Measurements from ENCODE around the gene EFEMP1.

The EFEMP1 gene

GRCh38 chr2:55923091-55923981, at the start of gene EFEMP1:
EFEMP1 (minus strand) TSS chr2:55923782; CDS start chr2:55922440, 1,342 bp downstream.
- no peak for DNase-seq (ENCODE audit: low read depth in 2 of 2, low spot score in 1 of 2)

GRCh38 chr2:55970500-55970899, 46.9 kb upstream of the EFEMP1 start:
- DNase-seq (ENCODE audit: low read depth in 2 of 2, low spot score in 1 of 2) = no peak

GRCh38 chr2:55968941-55969340, 45.4 kb upstream of the EFEMP1 start:
- no peak for DNase-seq (ENCODE audit: low read depth in 2 of 2, low spot score in 1 of 2)

GRCh38 chr2:55966401-55967118, 43.0 kb upstream of the EFEMP1 start:
- no peak for DNase-seq (ENCODE audit: low read depth in 2 of 2, low spot score in 1 of 2)

- DNase-seq (ENCODE audit: low read depth in 2 of 2, low spot score in 1 of 2) = no peak
These were observed 42.4 kb upstream of the EFEMP1 start for GRCh38 chr2:55965966-55966365.

GRCh38 chr2:55965276-55965675, 41.7 kb upstream of the EFEMP1 start:
- DNase-seq (ENCODE audit: low read depth in 2 of 2, low spot score in 1 of 2) = no peak

- DNase-seq (ENCODE audit: low read depth in 2 of 2, low spot score in 1 of 2) = no peak
These were observed 39.3 kb upstream of the EFEMP1 start for GRCh38 chr2:55962915-55963314.

GRCh38 chr2:55961318-55961911, 37.8 kb upstream of the EFEMP1 start:
- no peak for DNase-seq (ENCODE audit: low read depth in 2 of 2, low spot score in 1 of 2)

- no peak for DNase-seq (ENCODE audit: low read depth in 2 of 2, low spot score in 1 of 2)
These were observed 35.2 kb upstream of the EFEMP1 start for GRCh38 chr2:55958756-55959155.

- DNase-seq (ENCODE audit: low read depth in 2 of 2, low spot score in 1 of 2) = no peak
These were observed 33.6 kb upstream of the EFEMP1 start for GRCh38 chr2:55957142-55957541.

- no peak for DNase-seq (ENCODE audit: low read depth in 2 of 2, low spot score in 1 of 2)
These were observed 30.9 kb upstream of the EFEMP1 start for GRCh38 chr2:55954306-55955035.

- DNase-seq (ENCODE audit: low read depth in 2 of 2, low spot score in 1 of 2) = no peak
These were observed 28.8 kb upstream of the EFEMP1 start for GRCh38 chr2:55952415-55952814.

GRCh38 chr2:55951533-55951932, 28.0 kb upstream of the EFEMP1 start:
- DNase-seq (ENCODE audit: low read depth in 2 of 2, low spot score in 1 of 2) = no peak

GRCh38 chr2:55949613-55950012, 26.0 kb upstream of the EFEMP1 start:
- no peak for DNase-seq (ENCODE audit: low read depth in 2 of 2, low spot score in 1 of 2)

GRCh38 chr2:55949211-55949610, 25.6 kb upstream of the EFEMP1 start:
- no peak for DNase-seq (ENCODE audit: low read depth in 2 of 2, low spot score in 1 of 2)

GRCh38 chr2:55948176-55948923, 24.8 kb upstream of the EFEMP1 start:
- no peak for DNase-seq (ENCODE audit: low read depth in 2 of 2, low spot score in 1 of 2)

GRCh38 chr2:55947752-55948151, 24.2 kb upstream of the EFEMP1 start:
- no peak for DNase-seq (ENCODE audit: low read depth in 2 of 2, low spot score in 1 of 2)

GRCh38 chr2:55946793-55947192, 23.2 kb upstream of the EFEMP1 start:
- no peak for DNase-seq (ENCODE audit: low read depth in 2 of 2, low spot score in 1 of 2)

GRCh38 chr2:55943466-55943865, 19.9 kb upstream of the EFEMP1 start:
- no peak for DNase-seq (ENCODE audit: low read depth in 2 of 2, low spot score in 1 of 2)

GRCh38 chr2:55936351-55936750, 12.8 kb upstream of the EFEMP1 start:
- DNase-seq (ENCODE audit: low read depth in 2 of 2, low spot score in 1 of 2) = no peak

- DNase-seq (ENCODE audit: low read depth in 2 of 2, low spot score in 1 of 2) = no peak
These were observed 10.8 kb upstream of the EFEMP1 start for GRCh38 chr2:55934337-55934736.
